ENCODE results near the gene OGFR.
A peak's percentile ranks its signal among the peaks of the same experiment; 100 is the strongest.

OGFR gene

GRCh38 chr20:62828051-62828450, 23.4 kb downstream of the OGFR start:
- DNase-seq, result no peak

DNA sequence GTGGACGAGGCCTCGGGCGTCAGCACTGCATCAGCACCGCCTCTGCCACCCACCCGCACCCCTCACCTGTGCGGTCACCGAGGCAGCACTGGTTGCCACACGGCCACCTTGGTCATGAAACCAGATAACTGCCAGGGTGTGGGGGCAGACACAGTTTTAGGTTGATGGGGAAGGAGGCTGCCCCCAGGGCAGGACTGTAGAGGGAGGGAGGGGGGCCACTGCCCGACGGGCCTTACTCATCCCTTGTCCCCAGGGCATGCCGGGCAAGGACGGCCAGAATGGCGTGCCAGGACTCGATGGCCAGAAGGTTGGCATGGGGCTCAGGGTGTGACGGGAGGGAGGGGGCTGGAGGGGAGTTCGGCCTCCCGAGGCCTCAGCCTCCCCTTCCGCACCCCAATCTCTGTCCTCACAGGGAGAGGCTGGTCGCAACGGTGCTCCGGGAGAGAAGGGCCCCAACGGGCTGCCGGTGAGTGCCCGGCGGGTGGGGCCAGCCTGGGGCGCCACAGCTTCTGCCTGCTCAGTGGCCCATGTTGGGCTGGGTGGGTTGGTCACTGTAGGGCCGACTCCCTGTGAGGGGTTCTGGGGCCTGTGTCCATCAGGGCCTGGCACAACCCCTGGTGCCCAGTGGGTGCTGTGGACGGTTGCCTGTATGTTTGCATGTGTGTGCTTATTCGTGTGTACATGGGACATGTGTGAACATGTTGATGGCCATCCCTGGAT, 24.0 kb downstream of the OGFR start:
- DNase-seq, result no peak

DNA sequence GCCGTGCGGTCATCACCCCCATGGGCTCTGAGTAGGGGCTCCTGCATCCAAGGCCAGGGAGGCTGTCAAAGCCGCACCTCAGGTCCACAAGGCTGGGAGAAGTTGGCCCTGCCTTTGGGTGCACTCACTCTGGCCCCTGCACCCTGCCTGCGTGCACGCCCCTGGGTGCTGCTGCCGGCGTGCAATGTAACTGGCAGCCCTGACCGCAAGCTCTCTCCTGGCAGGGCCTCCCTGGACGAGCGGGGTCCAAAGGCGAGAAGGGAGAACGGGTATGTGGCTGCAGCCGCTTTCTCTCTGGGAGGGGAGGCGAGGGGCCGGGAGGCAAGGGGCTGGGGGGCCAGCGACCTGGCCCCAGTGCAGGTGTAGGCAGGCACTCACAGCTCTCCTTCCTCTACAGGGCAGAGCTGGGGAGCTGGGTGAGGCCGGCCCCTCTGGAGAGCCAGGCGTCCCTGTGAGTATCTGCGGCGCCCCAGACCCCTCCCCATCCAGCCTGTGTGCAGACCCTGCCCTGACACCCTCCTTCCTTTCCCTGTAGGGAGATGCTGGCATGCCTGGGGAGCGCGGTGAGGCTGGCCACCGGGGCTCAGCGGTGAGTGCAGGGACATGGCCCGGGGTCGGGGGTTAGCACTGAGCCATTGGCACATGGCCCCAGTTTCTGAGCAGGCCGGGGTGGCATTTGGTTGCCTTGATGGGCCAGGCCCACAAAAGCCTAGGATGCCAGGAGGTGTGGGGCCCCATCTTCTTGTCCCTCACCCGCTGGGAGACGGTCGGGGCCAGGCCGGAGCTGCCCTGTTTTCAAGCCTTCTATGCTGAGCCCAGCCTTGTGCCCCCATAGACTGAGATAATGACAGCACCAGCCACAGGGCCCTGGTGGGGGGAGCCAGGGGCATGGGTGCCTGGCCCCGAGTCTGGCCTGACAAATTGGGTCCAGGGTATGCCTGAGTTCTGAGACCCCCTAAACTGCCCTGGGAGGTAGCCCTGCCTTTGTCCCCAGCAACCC, 24.9 kb downstream of the OGFR start:
- DNase-seq, result no peak

- no peak for DNase-seq
These were observed 25.6 kb downstream of the OGFR start for GRCh38 chr20:62830251-62830650.

- no peak for DNase-seq
These were observed 26.2 kb downstream of the OGFR start for GRCh38 chr20:62830821-62831220.

DNA sequence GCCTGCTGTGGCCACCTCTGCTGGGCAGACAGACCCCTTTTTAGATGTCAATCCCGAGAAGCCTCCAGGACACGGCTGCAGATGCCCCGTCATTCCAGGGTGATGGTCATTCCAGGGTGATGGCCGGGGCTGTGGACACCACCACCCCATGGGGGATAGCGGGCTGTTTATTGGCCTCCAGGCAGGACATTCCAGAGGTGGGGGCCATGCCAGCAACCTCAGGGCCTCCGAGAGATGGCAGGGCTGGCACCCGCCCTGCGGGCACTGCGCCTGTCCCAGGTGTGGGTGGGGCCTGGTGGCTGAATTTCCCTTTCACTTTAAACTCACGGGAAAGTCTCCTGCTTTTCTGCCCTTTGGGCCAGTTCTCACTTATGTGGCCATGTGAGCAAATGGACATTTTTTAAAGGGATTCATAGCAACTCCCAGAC, 26.7 kb downstream of the OGFR start:
- no peak for DNase-seq

DNA sequence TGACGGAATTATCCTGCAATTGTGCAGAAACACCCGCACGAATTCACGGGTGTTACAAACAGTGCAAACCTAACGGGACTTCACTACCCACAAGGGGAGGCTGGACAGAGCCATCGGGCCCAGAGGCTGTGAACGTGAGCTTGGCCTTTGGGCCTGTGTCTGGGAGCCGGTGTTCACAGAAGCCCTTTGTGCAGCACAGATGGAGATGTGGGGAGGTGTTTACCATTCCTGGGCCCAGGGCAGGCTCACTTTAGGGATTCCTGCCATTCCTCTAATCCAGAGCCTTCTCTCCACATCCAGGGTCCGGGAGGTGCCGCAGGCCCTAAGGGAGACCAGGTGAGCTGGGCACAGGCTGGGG, 27.2 kb downstream of the OGFR start:
- no peak for DNase-seq

GRCh38 chr20:62832212-62832922, 27.7 kb downstream of the OGFR start:
- peak; percentile 17 for DNase-seq

- DNase-seq, result no peak
These were observed 28.3 kb downstream of the OGFR start for GRCh38 chr20:62832951-62833391.

DNA sequence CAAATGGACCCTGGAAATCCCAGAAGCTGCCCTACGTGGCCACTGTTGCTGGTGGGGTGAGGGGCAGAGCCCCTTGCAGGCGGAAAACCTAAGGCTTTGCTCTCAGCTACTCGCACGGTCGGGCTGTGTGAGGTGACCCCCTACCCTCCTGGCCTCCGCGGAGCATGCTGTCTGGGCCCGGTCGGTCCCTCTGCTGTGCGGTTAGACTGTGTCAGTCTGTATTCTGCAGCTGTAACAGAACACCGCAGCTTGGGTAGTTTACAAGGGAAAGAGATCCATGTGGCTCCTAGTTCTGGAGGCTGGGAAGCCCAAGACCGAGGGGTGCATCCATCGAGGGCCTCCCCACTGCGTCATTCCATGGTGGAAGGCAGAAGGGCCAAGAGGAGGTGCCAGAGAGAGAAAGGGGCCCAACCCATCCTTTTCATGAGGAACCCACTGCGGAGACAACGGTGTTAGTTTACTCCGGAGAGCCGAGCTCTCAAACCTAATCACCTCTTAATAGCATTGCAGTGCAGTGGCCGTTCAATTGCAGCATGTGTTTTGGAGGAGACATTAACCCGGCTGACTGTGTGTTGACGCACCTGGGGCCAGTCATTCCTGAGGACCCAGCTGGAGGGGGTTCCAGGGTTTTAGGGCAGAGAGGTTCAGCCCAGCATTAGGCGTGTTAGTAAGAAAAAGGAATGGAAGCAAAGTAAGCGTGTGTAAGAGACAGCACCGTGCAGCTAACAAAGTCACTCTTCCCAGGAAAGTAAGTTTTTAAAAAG, 30.5 kb downstream of the OGFR start:
- DNase-seq, result no peak

DNA sequence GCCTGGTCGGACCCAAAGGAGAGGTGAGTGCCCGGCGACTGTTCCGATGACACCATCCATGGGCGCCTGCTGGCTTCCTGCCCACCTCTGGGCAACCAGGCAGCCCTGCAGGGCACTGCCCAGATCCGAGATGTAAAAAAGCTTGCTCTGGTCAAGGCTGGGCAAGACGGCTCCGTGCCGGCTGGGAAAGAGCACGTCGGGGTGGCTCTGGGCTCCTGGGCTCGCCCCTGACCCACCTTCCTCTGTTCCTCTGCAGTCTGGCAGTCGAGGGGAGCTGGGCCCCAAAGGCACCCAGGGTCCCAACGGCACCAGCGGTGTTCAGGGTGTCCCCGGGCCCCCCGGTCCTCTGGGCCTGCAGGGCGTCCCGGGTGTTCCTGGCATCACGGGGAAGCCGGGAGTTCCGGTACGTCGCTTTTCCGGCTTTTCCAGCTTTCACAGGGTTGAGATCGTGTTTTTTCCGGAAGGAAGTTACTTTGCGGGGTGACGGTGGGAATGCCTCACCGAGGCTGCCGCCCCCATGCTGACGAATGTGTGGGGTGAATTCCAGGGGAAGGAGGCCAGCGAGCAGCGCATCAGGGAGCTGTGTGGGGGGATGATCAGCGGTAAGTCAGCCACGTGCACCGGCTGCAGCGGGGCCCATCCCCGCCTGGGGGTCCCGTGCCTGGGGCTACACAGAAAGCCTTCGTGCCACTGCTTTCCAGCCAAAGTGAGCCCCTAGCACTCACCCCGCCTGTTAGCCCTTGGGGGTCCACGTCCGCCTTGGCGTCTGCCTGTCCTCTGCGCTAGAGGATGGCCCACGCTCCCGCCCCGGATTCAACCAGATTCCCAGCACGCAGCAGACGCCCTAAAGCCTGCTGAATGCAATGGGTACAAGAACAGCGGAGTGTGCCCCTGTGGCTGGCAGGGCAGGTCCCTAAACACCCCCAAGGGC, 31.6 kb downstream of the OGFR start:
- DNase-seq, result no peak

DNA sequence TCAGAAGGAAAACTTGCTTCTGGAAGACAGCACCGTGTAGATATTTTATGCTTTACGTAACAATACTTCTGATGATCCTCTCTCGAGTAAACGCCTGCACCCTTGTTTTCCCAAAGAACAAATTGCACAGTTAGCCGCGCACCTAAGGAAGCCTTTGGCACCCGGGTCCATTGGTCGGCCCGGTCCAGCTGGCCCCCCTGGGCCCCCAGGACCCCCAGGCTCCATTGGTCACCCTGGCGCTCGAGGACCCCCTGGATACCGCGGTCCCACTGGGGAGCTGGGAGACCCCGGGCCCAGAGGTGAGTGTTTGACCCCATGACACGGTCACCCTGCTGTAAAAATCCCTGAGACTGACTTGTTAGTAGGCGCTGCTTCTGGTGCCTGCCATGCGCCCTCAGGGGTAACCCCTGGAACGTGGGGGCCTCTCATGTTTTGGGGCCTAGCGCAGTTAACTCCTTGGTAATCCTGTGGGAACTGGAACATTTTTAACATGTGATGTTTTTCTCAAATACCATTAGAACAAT, 32.4 kb downstream of the OGFR start:
- DNase-seq, result no peak

- DNase-seq, result no peak
These were observed 33.1 kb downstream of the OGFR start for GRCh38 chr20:62837790-62838127.

DNA sequence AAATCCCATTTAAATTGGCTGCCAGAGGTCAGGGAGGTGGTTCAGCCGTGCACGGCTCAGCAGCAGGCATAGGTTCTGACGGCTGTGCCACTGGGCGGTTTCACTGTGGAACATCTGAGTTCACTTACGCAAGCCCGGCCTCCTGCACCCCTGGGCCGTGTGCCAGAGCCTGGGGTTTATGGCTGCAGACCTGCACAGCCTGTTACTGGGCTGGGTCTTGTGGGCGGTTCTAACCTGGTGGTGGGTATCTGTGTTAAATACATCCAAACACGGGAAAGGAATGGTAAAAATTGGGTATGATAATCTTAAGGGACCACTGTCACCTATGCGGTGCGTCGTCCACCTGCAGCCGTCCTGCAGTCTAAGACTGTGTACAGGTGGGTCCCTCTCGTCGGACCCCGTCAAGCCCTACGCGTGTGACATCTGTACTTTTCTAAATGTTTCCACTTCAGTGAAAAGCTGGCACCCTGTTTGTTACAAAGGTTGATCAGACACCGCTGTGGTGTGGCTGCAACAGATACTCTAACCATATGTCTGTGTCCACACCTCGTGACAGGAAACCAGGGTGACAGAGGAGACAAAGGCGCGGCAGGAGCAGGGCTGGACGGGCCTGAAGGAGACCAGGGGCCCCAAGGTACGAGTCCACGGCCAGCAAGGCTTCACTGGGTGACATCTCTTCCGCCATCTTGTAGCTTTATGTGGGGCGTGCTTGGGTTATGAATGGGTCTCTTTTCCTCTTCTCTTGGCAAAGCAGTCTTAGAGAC, 33.7 kb downstream of the OGFR start:
- DNase-seq, result peak; percentile 59

DNA sequence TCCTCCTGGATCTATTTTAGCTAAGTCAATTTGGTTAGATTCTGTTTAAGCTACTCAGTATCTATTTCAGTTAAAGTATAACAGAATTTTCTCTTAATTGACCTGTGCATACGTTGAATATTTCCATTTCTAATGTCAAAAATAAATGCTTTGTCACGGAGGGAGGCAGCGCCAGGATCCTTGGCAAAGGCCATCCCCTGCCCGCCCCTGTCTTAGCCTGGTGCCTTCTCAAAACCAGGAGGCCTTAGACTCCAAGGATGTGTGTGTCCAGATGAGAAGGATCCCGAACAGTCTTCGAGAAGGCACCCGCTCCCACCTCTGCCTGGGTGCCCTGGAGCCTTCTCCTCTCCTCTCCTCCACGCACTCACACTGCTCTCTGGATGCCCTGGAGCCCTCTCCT, 34.6 kb downstream of the OGFR start:
- no peak for DNase-seq

GRCh38 chr20:62839816-62840215, 35.2 kb downstream of the OGFR start:
- DNase-seq, result no peak

GRCh38 chr20:62840244-62841197, 35.9 kb downstream of the OGFR start:
- no peak for DNase-seq

GRCh38 chr20:62841705-62842212, 37.1 kb downstream of the OGFR start:
- DNase-seq, result no peak

- DNase-seq, result no peak
These were observed 39.0 kb downstream of the OGFR start for GRCh38 chr20:62843656-62844055.
